ENCODE results near the gene LRRC57. TPM values are rescaled to one million over a fixed set of nuclear protein-coding genes. Genes with fewer than 3 reads are reported as not detected.

The LRRC57 gene
- total and polyA plus RNA-seq, 2 of the 8 experiments (the other 6 are each of a cell fraction or from before 2014, with no cell fraction given), result 5.0 to 12.7 TPM

DNA sequence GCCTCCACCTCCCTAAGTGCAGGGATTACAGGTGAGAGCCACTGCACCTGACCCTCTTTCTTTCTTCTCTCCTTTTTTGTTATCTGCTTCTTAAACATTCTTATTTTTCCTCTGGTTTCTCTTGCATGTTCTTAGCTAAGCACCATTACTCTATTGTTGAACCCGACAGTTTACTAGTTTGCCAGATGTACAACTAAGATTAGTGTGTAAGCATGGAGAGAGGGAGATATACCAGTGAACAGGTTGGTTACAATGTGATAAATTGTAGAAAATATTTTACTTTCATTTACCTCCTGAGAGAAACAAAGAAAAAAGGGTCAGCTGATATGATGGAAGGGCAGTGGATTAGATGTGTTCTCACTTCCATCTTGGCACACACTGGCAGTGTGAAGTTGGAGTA, 5.0 kb upstream of the LRRC57 start:
- ChIA-PET POLR2A (ENCODE audit: partially characterized antibody) (interaction anchor here (1.2 to 1.4 kb wide), 2 partner anchors 10 to 96 kb away, joined by 3 read pairs; no protein-coding TSS in a partner anchor), CTCF (ENCODE audit: partially characterized antibody) (interaction anchor here (0.7 to 1.2 kb wide), 3 partner anchors 15 to 98 kb away, joined by 3 to 4 read pairs (median 3); no protein-coding TSS in a partner anchor)
- H2AFZ ChIP-seq (ENCODE audit: low read length), result no peak overlapping the region
- H2BK120ac ChIP-seq (replicated peaks; ENCODE audit: low read depth, low read length), result no peak overlapping the region
- no peak overlapping the region for H3K56ac ChIP-seq (replicated peaks; ENCODE audit: insufficient read length, low read depth, low read length)
- no peak overlapping the region for H3K9ac ChIP-seq (replicated peaks in 1 of 4; ENCODE audit: extremely low read depth in 1 of 4, low read depth in 3 of 4, low read length in 3 of 4)
- no peaks in the 10 kb centered on the region for H3K27me3 ChIP-seq (replicated peaks in 1 of 4; ENCODE audit: control insufficient read depth in 3 of 4, extremely low read depth in 1 of 4, insufficient read depth in 3 of 4, low read length in 3 of 4)
- DNase-seq (ENCODE audit: low read depth in 1 of 2, low spot score in 2 of 2), result no peak
- whole genome bisulfite sequencing, 2 experiments (ENCODE audit: extremely low coverage in 1 of 2, insufficient coverage in 1 of 2, insufficient read length in 1 of 2, insufficient replicate concordance in 2 of 2, low coverage in 1 of 2, low lambda C conversion rate in 2 of 2, missing lambda C conversion rate in 1 of 2), result 88% methylated on average over 1 of the region's 1 CpG; no CpG with 5 or more reads in 1 of the 2 experiments
- peaks cover 0 to 51% of the 10 kb centered on the region in 2 experiments; a peak in 3 of 4 replicates for H3K79me2 ChIP-seq (ENCODE audit: control insufficient read depth in 1 of 2, insufficient read depth in 2 of 2, low read length in 2 of 2)
- no peak overlapping the region for H2BK12ac ChIP-seq (ENCODE audit: low read depth, low read length)
- H2BK15ac ChIP-seq (ENCODE audit: low read length), result no peak overlapping the region
- no peak overlapping the region for H4K91ac ChIP-seq (replicated peaks; ENCODE audit: insufficient read length, low read length)
- H2BK20ac ChIP-seq (ENCODE audit: low read length), result no peak overlapping the region
- H4K5ac ChIP-seq (ENCODE audit: insufficient read length, low read depth, low read length), result no peak overlapping the region
- no peak overlapping the region for H3K23ac ChIP-seq (ENCODE audit: insufficient read length)
- no peaks in the 10 kb centered on the region for H3K4me1 ChIP-seq (replicated peaks in 1 of 4; ENCODE audit: control insufficient read depth in 3 of 4, insufficient read depth in 4 of 4, low read length in 3 of 4)
- H2BK5ac ChIP-seq (ENCODE audit: low read depth, low read length), result no peak overlapping the region
- peaks cover 2% of the 10 kb centered on the region; the same call in 1 of the 2 replicates for H3K79me1 ChIP-seq (ENCODE audit: low read depth, low read length)
- H3K9me3 ChIP-seq (ENCODE audit: insufficient read depth in 2 of 2, low read depth in 1 of 2, low read length in 1 of 2), result no peaks in the 10 kb centered on the region
- no peak overlapping the region for H3K27ac ChIP-seq (ENCODE audit: low read depth, low read length)
- H3K36me3 ChIP-seq (ENCODE audit: control insufficient read depth in 2 of 4, insufficient read depth in 4 of 4, low read length in 3 of 4), result peaks cover 0 to under 1% (median 0%) of the 10 kb centered on the region in 4 experiments; a peak in 1 of 8 replicates
- no peaks in the 10 kb centered on the region for H4K20me1 ChIP-seq (replicated peaks in 1 of 2; ENCODE audit: control insufficient read depth in 1 of 2, insufficient read depth in 2 of 2, low read length in 2 of 2)
- FAIRE-seq, result no peak
- H3K4me3 ChIP-seq (ENCODE audit: extremely low read depth in 1 of 4, insufficient read depth in 2 of 4, low read depth in 3 of 4, low read length in 4 of 4), result no peak overlapping the region
- no peak overlapping the region for H3K18ac ChIP-seq (ENCODE audit: extremely low read depth, low read length)
- H3K14ac ChIP-seq (ENCODE audit: insufficient read length), result no peak overlapping the region
- H3K23me2 ChIP-seq (ENCODE audit: low read depth, low read length), result no peaks in the 10 kb centered on the region
- H4K8ac ChIP-seq (ENCODE audit: extremely low read depth, insufficient read depth, low read length), result no peak overlapping the region
- no peak overlapping the region for H3K4ac ChIP-seq (replicated peaks; ENCODE audit: insufficient read length, low read depth, low read length)
- no peak overlapping the region for H3K4me2 ChIP-seq (ENCODE audit: insufficient read depth in 1 of 2, low read depth in 2 of 2, low read length in 2 of 2)
- no peak overlapping the region for H2AK5ac ChIP-seq (ENCODE audit: low read depth, low read length)
- TF ChIP-seq SP1 (IDR thresholded peaks at IDR 0.05; ENCODE audit: low read depth, low read length), result no peak
- no peak for TF ChIP-seq SAP30 (IDR thresholded peaks at IDR 0.05; ENCODE audit: insufficient read depth, insufficient replicate concordance, low read length)
- no peak for TF ChIP-seq POLR2A (IDR thresholded peaks at IDR 0.05; ENCODE audit: control extremely low read depth in 1 of 2, low read depth in 2 of 2, low read length in 2 of 2)
- TF ChIP-seq KDM5A (IDR thresholded peaks at IDR 0.05; ENCODE audit: low read length), result no peak
- TF ChIP-seq SP2 (IDR thresholded peaks at IDR 0.05; ENCODE audit: low read length), result no peak
- no peak for TF ChIP-seq MAFK (IDR thresholded peaks at IDR 0.05; ENCODE audit: low read depth, low read length)
- TF ChIP-seq SIRT6 (IDR thresholded peaks at IDR 0.05; ENCODE audit: low read length), result no peak
- no peak for TF ChIP-seq HDAC6 (IDR thresholded peaks at IDR 0.05; ENCODE audit: low read depth, low read length)
- TF ChIP-seq CBX5 (IDR thresholded peaks at IDR 0.05; ENCODE audit: low read depth, low read length), result no peak
- no peak for TF ChIP-seq SIN3A (conservative IDR thresholded peaks at IDR 0.05 in 1 of 2, IDR thresholded peaks at IDR 0.05 in 1 of 2; ENCODE audit: low read depth in 1 of 2, low read length in 2 of 2)
- no peak for TF ChIP-seq CHD1 (IDR thresholded peaks at IDR 0.05; ENCODE audit: low read depth, low read length)
- no peak for TF ChIP-seq HDAC2 (IDR thresholded peaks at IDR 0.05; ENCODE audit: borderline replicate concordance in 1 of 2, low read depth in 2 of 2, low read length in 2 of 2)
- TF ChIP-seq TBP (IDR thresholded peaks at IDR 0.05; ENCODE audit: low read depth, low read length), result no peak
- no peak for TF ChIP-seq RAD21 (IDR thresholded peaks at IDR 0.05 in 1 of 2, conservative IDR thresholded peaks at IDR 0.05 in 1 of 2; ENCODE audit: low read depth in 2 of 2, low read length in 2 of 2)
